AG20443 (cell line): Measurements from ENCODE around the gene ABHD18.
"Not testable (repeated sequence)": the region's sequence is repeated elsewhere in the genome, so short reads cannot be mapped to it uniquely, and the experiment has no call there.

Experiments
- DNase-seq: peaks from one replicate; pipeline ENCODE4 v3.0.0; 2012; ENCODE audit warnings: low spot score, mixed read lengths

The ABHD18 gene

GRCh38 chr4:127993151-127993550 is 27.9 kb downstream of the ABHD18 start:
- no peak for DNase-seq

- peak; percentile 13 for DNase-seq
These were observed 30.6 kb downstream of the ABHD18 start for GRCh38 chr4:127995776-127996175.

GRCh38 chr4:127996521-127996920 is 31.3 kb downstream of the ABHD18 start:
- not testable (repeated sequence) for DNase-seq

GRCh38 chr4:127997534-127998388 is 32.6 kb downstream of the ABHD18 start:
- DNase-seq = peak; percentile 34

GRCh38 chr4:128006592-128006991 is 41.4 kb downstream of the ABHD18 start:
- DNase-seq = no peak

GRCh38 chr4:128009428-128009827 is 44.2 kb downstream of the ABHD18 start:
- no peak for DNase-seq

GRCh38 chr4:128025319-128025718 is 60.1 kb downstream of the ABHD18 start:
- DNase-seq = no peak

- DNase-seq = no peak
These were observed 64.7 kb downstream of the ABHD18 start for GRCh38 chr4:128029907-128030306.

- DNase-seq = no peak
These were observed 66.7 kb downstream of the ABHD18 start for GRCh38 chr4:128031756-128032384.

GRCh38 chr4:128039568-128039967 is 74.4 kb downstream of the ABHD18 start:
- DNase-seq = no peak

- not testable (repeated sequence) for DNase-seq
These were observed 81.8 kb downstream of the ABHD18 start for GRCh38 chr4:128047019-128047418.

- not testable (repeated sequence) for DNase-seq
These were observed 82.3 kb downstream of the ABHD18 start for GRCh38 chr4:128047514-128047913.

- DNase-seq = not testable (repeated sequence)
These were observed 86.0 kb downstream of the ABHD18 start for GRCh38 chr4:128051229-128051628.

GRCh38 chr4:128054907-128055306 is 89.7 kb downstream of the ABHD18 start:
- not testable (repeated sequence) for DNase-seq

- not testable (repeated sequence) for DNase-seq
These were observed 90.4 kb downstream of the ABHD18 start for GRCh38 chr4:128055441-128056206.

- no peak for DNase-seq
These were observed 91.2 kb downstream of the ABHD18 start for GRCh38 chr4:128056396-128056795.

GRCh38 chr4:128060121-128060698 is 95.0 kb downstream of the ABHD18 start:
- peak; percentile 12 for DNase-seq

- DNase-seq = peak; percentile 99
These were observed 95.7 kb downstream of the ABHD18 start, which contains the start of gene LARP1B for GRCh38 chr4:128060699-128061565. TSS of gene LARP1B (plus strand) at chr4:128061312. CDS start at chr4:128074952, 13,640 bp downstream.

GRCh38 chr4:128061566-128062536 is 96.6 kb downstream of the ABHD18 start:
- DNase-seq = peak; percentile 71

- DNase-seq = not testable (repeated sequence)
These were observed 101.2 kb downstream of the ABHD18 start for GRCh38 chr4:128066453-128066820.
